K562 (cell line): ENCODE results near the gene CARMIL3.

ENCODE experiments used
- CBFA2T2 ChIP-seq: fragments of 450-650 bp; conservative IDR thresholded peaks from 2 replicates; pipeline ENCODE4 v1.6.1; 2017; ENCODE audit warnings: mild to moderate bottlenecking
- CTCF ChIP-seq, 3 experiments: IDR thresholded peaks in 2 of 3; conservative IDR thresholded peaks in 1 of 3; 2 replicates each; pipeline ENCODE4 v1.5.1; 2011 to 2012; ENCODE audit warnings: low read length in 3 of 3, mild to moderate bottlenecking in 3 of 3, control low read depth in 2 of 3, improper control_type of control experiment in 1 of 3, inconsistent platforms in 1 of 3, low read depth in 1 of 3, mixed read lengths in 1 of 3, moderate library complexity in 1 of 3; ENCODE audit not compliant: insufficient read depth in 2 of 3
- EZH2 ChIP-seq: IDR thresholded peaks from 2 replicates; pipeline ENCODE4 v1.6.1; 2012; ENCODE audit warnings: low read depth, mild to moderate bottlenecking, inconsistent platforms, low read length, borderline replicate concordance
- GATA2 ChIP-seq: sonication (generic); formaldehyde crosslinking; IDR thresholded peaks from 2 replicates; pipeline ENCODE4 v1.4.0; 2020; ENCODE audit warnings: mild to moderate bottlenecking, missing genetic modification reagents
- NCOA2 ChIP-seq, 2 experiments: fragments of 450-650 bp; IDR thresholded peaks; 2 replicates each; pipeline ENCODE4 v1.6.1; 2018; ENCODE audit warnings: mild to moderate bottlenecking in 2 of 2, moderate library complexity in 1 of 2; ENCODE audit not compliant: partially characterized antibody in 2 of 2
- POLR2A ChIP-seq: fragments of 450-650 bp; conservative IDR thresholded peaks from 2 replicates; pipeline ENCODE4 v1.6.1; 2016
- POLR2AphosphoS5 ChIP-seq: IDR thresholded peaks from 2 replicates; pipeline ENCODE4 v1.6.1; 2011; ENCODE audit warnings: mild to moderate bottlenecking, low read depth, low read length, moderate library complexity; ENCODE audit not compliant: control insufficient read depth, insufficient read depth
- SIN3A ChIP-seq, 2 experiments: fragments of 150-350 bp in 1 of 2; IDR thresholded peaks; 2 replicates each; pipeline ENCODE4 v1.6.1; 2011 to 2016; ENCODE audit warnings: borderline replicate concordance in 2 of 2, low read depth in 2 of 2, low read length in 2 of 2, mild to moderate bottlenecking in 2 of 2, moderate library complexity in 2 of 2; ENCODE audit not compliant: control insufficient read depth in 1 of 2
- TEAD4 ChIP-seq, 2 experiments: sonication (generic) in 1 of 2; formaldehyde crosslinking in 1 of 2; IDR thresholded peaks; 2 replicates each; pipeline versions ENCODE4 v1.6.1 to v1.8.0; 2012 to 2022; ENCODE audit warnings: borderline replicate concordance in 1 of 2, inconsistent platforms in 1 of 2, low read length in 1 of 2, mild to moderate bottlenecking in 1 of 2, missing genetic modification reagents in 1 of 2

GRCh38 chr14:24083462-24083861 lies 31.7 kb downstream of the CARMIL3 start:
- TF ChIP-seq CBFA2T2 (no peak), EZH2 (no peak), POLR2A (no peak), NCOA2 (IDR thresholded peaks at IDR 0.05; ENCODE audit: partially characterized antibody in 2 of 2) (no peak), GATA2 (CRISPR knock-in tag) (no peak), TEAD4 (IDR thresholded peaks at IDR 0.05; ENCODE audit: low read length) (no peak), TEAD4 (CRISPR knock-in tag; IDR thresholded peaks at IDR 0.05; ENCODE audit: borderline replicate concordance) (no peak), SIN3A (IDR thresholded peaks at IDR 0.05; ENCODE audit: borderline replicate concordance in 2 of 2, control insufficient read depth in 1 of 2, low read depth in 2 of 2, low read length in 2 of 2) (no peak), CTCF (IDR thresholded peaks at IDR 0.05 in 2 of 3, conservative IDR thresholded peaks at IDR 0.05 in 1 of 3; ENCODE audit: insufficient read depth in 2 of 3, low read depth in 1 of 3, low read length in 3 of 3) (no peak), POLR2AphosphoS5 (no peak)
